Skeletal muscle tissue (tissue), 4 donors: Measurements from ENCODE around the gene GDPGP1. TPM values are rescaled to one million over a fixed set of nuclear protein-coding genes. Genes with fewer than 3 reads are reported as not detected.
A peak's percentile ranks its signal among the peaks of the same experiment; 100 is the strongest.

Experiments
- H3K27ac ChIP-seq: one replicate; pipeline ENCODE4 v1.7.0; 2013; ENCODE audit warnings: mild to moderate bottlenecking, low read depth, low read length, inconsistent platforms
- H3K27me3 ChIP-seq, 3 donors: one replicate each; pipeline ENCODE4 v1.7.0; 2013; ENCODE audit warnings: low read length in 3 of 3; ENCODE audit not compliant: control insufficient read depth in 3 of 3, insufficient read depth in 3 of 3
- H3K36me3 ChIP-seq, 3 donors: one replicate each; pipeline ENCODE4 v1.7.0; 2013; ENCODE audit warnings: low read length in 3 of 3; ENCODE audit not compliant: control insufficient read depth in 3 of 3, insufficient read depth in 3 of 3
- H3K4me1 ChIP-seq, 3 donors: one replicate each; pipeline ENCODE4 v1.7.0; 2013; ENCODE audit warnings: low read length in 3 of 3, mild to moderate bottlenecking in 3 of 3; ENCODE audit not compliant: control insufficient read depth in 3 of 3, insufficient read depth in 3 of 3
- H3K4me3 ChIP-seq, 3 donors: one replicate each; pipeline ENCODE4 v1.7.0; 2013; ENCODE audit warnings: low read length in 3 of 3
- H3K9ac ChIP-seq, 3 donors: one replicate each; pipeline ENCODE4 v1.7.0; 2013; ENCODE audit warnings: low read length in 3 of 3, mild to moderate bottlenecking in 3 of 3, moderate library complexity in 2 of 3, low read depth in 1 of 3
- H3K9me3 ChIP-seq, 3 donors: one replicate each; pipeline ENCODE4 v1.7.0; 2013; ENCODE audit warnings: low read length in 3 of 3; ENCODE audit not compliant: control insufficient read depth in 3 of 3
- total RNA-seq: library from RNA; depleted of rRNA; stranded (reverse); fragments of >200 nt; gene quantifications from one replicate; pipeline ENCODE4 v1.2.3, GENCODE V29; 2014
- donor health status: Osteomylitis.

The GDPGP1 gene
- total RNA-seq, 1 donor from 2014 or later = 3.1 TPM

- no peaks in the 10 kb centered on the region for H3K27me3 ChIP-seq
- peak within 1 kb of the TSS; percentile 82 for H3K27ac ChIP-seq
- H3K4me1 ChIP-seq = peaks cover 36 to 49% (median 37%) of the 10 kb centered on the region in 3 donors
- H3K9ac ChIP-seq = peak within 1 kb of the TSS; percentile 88 to 92 (median 90)
- H3K9me3 ChIP-seq = no peaks in the 10 kb centered on the region
- H3K4me3 ChIP-seq = peak within 1 kb of the TSS; percentile 86 to 92 (median 90)
- peaks cover 30 to 35% (median 32%) of the 10 kb centered on the region in 3 donors for H3K36me3 ChIP-seq
Measured at GRCh38 chr15:90233387-90234095, 468 bp upstream of the GDPGP1 start, which contains the start of gene CIB1. TSS of gene CIB1 (minus strand) at chr15:90233941. CDS start at chr15:90233885, 56 bp downstream.

- H3K36me3 ChIP-seq = peaks cover 20 to 22% (median 21%) of the 10 kb centered on the region in 3 donors
- H3K27ac ChIP-seq = no peak overlapping the region
- H3K4me1 ChIP-seq = peaks cover 0 to 7% (median 5%) of the 10 kb centered on the region in 3 donors
- no peak overlapping the region for H3K4me3 ChIP-seq
- H3K9me3 ChIP-seq = no peaks in the 10 kb centered on the region
- no peaks in the 10 kb centered on the region for H3K27me3 ChIP-seq
- H3K9ac ChIP-seq = no peak overlapping the region
Measured at GRCh38 chr15:90239371-90239770, 5.4 kb downstream of the GDPGP1 start.

GRCh38 chr15:90240856-90241255 lies 6.8 kb downstream of the GDPGP1 start:
- Histone ChIP-seq H3K4me3 (no peak overlapping the region), H3K9me3 (no peaks in the 10 kb centered on the region), H3K4me1 (no peaks in the 10 kb centered on the region), H3K27me3 (no peaks in the 10 kb centered on the region), H3K27ac (no peak overlapping the region), H3K9ac (no peak overlapping the region), H3K36me3 (peaks cover 20 to 22% (median 21%) of the 10 kb centered on the region in 3 donors)

- H3K4me1 ChIP-seq = no peaks in the 10 kb centered on the region
- H3K4me3 ChIP-seq = no peak overlapping the region
- H3K27me3 ChIP-seq = no peaks in the 10 kb centered on the region
- H3K9ac ChIP-seq = no peak overlapping the region
- H3K36me3 ChIP-seq = peaks cover 16 to 17% (median 17%) of the 10 kb centered on the region in 3 donors
- H3K9me3 ChIP-seq = no peaks in the 10 kb centered on the region
- H3K27ac ChIP-seq = no peak overlapping the region
Measured at GRCh38 chr15:90241343-90242192, 7.6 kb downstream of the GDPGP1 start.

- peaks cover 0 to under 1% (median 0%) of the 10 kb centered on the region in 3 donors for H3K4me1 ChIP-seq
- H3K27ac ChIP-seq = no peak overlapping the region
- H3K9me3 ChIP-seq = no peaks in the 10 kb centered on the region
- H3K9ac ChIP-seq = no peak overlapping the region
- H3K4me3 ChIP-seq = no peak overlapping the region
- H3K36me3 ChIP-seq = peaks cover 3 to 6% (median 5%) of the 10 kb centered on the region in 3 donors
- H3K27me3 ChIP-seq = no peaks in the 10 kb centered on the region
Measured at GRCh38 chr15:90243943-90244639, 10.1 kb downstream of the GDPGP1 start.

- no peaks in the 10 kb centered on the region for H3K9me3 ChIP-seq
- H3K27me3 ChIP-seq = no peaks in the 10 kb centered on the region
- no peaks in the 10 kb centered on the region for H3K36me3 ChIP-seq
- H3K4me1 ChIP-seq = peaks cover 9 to 11% (median 9%) of the 10 kb centered on the region in 3 donors
- H3K27ac ChIP-seq = no peak overlapping the region
- no peak overlapping the region for H3K9ac ChIP-seq
- peak overlapping the region in 2 of 3 donors; percentile 74 to 77 for H3K4me3 ChIP-seq
Measured at GRCh38 chr15:90248789-90249202, 14.8 kb downstream of the GDPGP1 start.

GRCh38 chr15:90249203-90249863 lies 15.3 kb downstream of the GDPGP1 start, which contains the start of gene TTLL13:
TSS of gene TTLL13 (plus strand) at chr15:90249556. CDS start at chr15:90250631, 1,075 bp downstream.
- no peak within 1 kb of the TSS for H3K27ac ChIP-seq
- no peaks in the 10 kb centered on the region for H3K9me3 ChIP-seq
- H3K9ac ChIP-seq = peak within 1 kb of the TSS; percentile 40 to 74 (median 45)
- no peaks in the 10 kb centered on the region for H3K36me3 ChIP-seq
- peaks cover 9 to 11% (median 9%) of the 10 kb centered on the region in 3 donors for H3K4me1 ChIP-seq
- no peaks in the 10 kb centered on the region for H3K27me3 ChIP-seq
- peak within 1 kb of the TSS; percentile 67 to 77 (median 74) for H3K4me3 ChIP-seq

- Histone ChIP-seq H3K27me3 (peaks cover 0 to 3% (median 0%) of the 10 kb centered on the region in 3 donors), H3K36me3 (no peaks in the 10 kb centered on the region), H3K9me3 (no peaks in the 10 kb centered on the region), H3K4me3 (no peak overlapping the region), H3K27ac (no peak overlapping the region), H3K4me1 (peaks cover 0 to 14% (median 0%) of the 10 kb centered on the region in 3 donors), H3K9ac (no peak overlapping the region)
Measured at GRCh38 chr15:90257776-90258175, 23.8 kb downstream of the GDPGP1 start.

GRCh38 chr15:90259524-90259923 lies 25.5 kb downstream of the GDPGP1 start:
- Histone ChIP-seq H3K4me3 (no peak overlapping the region), H3K27ac (no peak overlapping the region), H3K9ac (no peak overlapping the region), H3K4me1 (peaks cover 4 to 31% (median 6%) of the 10 kb centered on the region in 3 donors), H3K9me3 (no peaks in the 10 kb centered on the region), H3K27me3 (peaks cover 0 to 3% (median 0%) of the 10 kb centered on the region in 3 donors), H3K36me3 (no peaks in the 10 kb centered on the region)
